Hematopoietic multipotent progenitor cell treated with erythropoietin and hydrocortisone succinate and interleukin-3 and kit ligand, for 17 days (in vitro differentiated cells): ENCODE data around the gene WDR81.
A peak's percentile ranks its signal among the peaks of the same experiment; 100 is the strongest.

Experiments used
- DNase-seq: peaks from one replicate; pipeline ENCODE4 v3.0.0-alpha.2; 2015; ENCODE audit warnings: low spot score

The WDR81 gene

DNA sequence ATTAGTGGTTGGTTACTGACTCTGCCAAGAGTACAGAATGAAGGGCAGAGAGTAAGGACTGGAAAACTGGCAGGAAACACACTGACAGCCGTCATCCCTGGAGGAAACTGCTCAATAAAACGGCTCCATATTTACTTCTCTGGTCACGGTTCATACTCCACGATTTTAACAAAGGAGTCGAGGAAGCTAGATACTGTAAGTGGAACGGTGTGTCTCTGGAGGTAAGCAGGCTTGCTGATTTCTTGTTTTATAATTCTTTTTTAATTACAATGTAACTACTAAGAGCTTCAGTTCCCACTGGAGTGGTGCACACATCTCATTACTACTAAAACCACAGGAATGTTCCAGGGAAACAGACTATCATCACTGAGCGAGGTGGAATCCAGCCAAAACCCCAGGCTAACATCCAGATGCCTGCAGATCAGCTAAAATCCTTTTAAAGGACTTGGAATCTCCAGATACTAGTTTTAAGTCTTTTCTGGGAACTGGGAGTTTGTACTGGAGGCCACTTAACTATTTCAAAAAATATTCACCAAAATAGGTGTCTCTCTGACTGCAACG lies 55.1 kb downstream of the WDR81 start:
- no peak for DNase-seq

DNA sequence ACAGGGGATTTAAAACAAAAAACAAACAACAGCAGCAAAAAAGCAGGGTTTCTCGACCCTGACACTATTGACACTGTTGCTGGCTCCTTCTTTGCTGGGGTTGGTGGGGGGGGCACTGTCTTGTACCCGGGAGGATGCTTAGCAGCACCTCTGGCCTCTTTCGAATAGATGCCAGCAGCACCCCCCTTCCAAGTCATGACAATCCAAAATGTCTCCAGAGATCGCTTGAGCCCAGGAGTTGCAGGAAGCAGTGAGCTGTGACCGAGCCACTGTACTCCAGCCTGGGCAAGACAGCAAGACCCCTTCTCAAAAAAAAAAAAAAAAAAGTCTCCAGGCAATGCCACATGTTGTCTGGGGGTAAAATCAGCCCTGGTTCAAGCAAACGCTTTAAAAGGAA lies 57.7 kb downstream of the WDR81 start:
- DNase-seq: no peak

GRCh38 chr17:1783271-1783670 lies 58.8 kb downstream of the WDR81 start:
- DNase-seq: no peak

DNA sequence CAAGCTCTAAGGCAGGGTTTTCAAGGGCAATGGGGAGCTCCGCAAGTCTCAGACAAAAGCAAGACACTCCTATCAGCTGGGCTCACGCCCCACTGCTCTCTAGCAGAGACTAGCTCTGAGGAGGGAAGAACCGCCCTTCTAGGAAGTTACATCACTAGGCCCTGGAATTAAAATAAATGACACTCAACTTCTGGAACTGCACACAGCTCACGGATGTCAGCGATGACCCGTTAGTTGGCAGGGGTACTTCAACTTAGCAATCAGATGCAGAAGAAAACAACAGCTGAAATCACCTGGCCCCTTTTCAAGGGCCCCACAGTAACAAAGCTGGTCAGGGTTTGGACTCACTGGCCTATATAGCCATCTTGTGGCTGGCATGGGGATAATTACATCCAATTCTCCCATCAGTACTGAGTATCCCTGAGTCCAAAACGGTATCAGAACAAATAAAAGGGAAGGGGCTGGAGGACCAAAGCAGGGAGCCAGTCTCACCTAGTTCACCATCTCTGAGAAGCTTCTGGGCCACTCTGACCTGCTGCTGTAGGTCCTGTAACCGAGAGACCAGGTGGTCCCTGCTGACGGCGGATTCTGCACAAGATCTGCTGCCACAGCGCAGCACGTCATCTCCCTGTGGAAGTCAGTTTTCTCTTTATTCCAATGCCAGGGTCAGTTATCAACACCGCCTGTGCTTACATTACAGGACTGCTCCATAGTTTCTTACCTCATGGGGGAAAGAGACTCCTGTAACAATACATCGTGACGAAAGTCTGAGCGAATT lies 59.5 kb downstream of the WDR81 start:
- peak; percentile 86 for DNase-seq

DNA sequence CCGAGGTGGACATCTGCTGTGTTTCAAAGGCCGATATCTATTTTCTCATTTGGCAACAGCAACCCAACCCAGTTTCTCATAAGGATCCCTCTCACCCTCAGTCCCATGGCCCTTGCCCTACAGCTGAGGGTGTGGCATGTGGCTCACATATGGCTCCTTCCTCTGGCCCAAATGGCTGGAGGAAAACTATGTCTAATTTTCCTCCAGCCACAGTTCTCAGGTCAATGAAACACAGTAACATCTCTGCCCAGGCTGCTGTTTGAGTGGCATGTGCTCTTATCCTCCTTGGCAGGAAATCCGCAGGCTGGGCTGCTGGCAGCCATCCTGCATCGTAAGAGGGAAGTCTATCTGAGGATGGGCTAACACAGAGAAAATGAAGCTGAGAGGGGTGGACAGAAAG lies 61.4 kb downstream of the WDR81 start:
- no peak for DNase-seq

- no peak for DNase-seq
Measured at GRCh38 chr17:1786708-1787107, 62.2 kb downstream of the WDR81 start.

DNA sequence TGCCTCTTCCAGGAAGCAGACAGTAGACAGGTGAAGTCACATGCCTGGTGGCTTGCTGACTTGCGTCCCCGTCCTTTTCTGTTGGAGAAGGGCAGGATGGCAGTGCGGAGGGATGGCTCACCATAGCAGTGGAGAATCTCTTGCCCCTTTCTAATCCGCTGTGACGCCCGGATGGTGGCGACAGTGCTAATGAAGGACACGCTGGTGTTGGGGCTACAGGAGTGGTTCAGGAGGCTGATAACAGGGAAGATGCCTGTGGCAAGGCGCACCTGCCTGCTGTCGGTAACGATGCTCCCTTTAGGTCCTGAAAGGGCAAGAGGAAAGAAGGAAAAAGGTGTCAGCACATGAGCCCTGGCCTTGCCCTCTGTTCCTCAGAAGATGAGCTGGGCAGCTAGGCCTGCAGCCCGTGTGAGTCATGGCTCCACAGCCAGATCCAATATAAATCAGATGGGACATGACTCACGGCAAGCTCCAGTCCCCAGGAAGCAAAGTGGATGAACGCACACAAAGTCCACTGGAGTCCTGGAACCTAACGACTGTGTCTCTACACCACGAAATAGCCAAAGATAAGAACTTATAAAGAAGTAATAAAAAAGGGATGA lies 62.9 kb downstream of the WDR81 start:
- no peak for DNase-seq
